Measurements from ENCODE around the gene SFXN4. TPM values are rescaled to one million over a fixed set of nuclear protein-coding genes. Genes with fewer than 3 reads are reported as not detected.

The SFXN4 gene
- total and polyA plus RNA-seq, 2 of the 13 experiments (the other 11 are each of a cell fraction or from before 2014, with no cell fraction given) = 47.7 to 64.9 TPM

GRCh38 chr10:119178372-119179119, 13.0 kb upstream of the SFXN4 start, which contains the start of gene PRDX3 (continued):
- TF ChIP-seq NR3C1 (CRISPR knock-in tag; IDR thresholded peaks at IDR 0.05) (no peak), ZNF569 (CRISPR knock-in tag; IDR thresholded peaks at IDR 0.05; ENCODE audit: borderline replicate concordance) (no peak), FOXO4 (CRISPR knock-in tag; conservative IDR thresholded peaks at IDR 0.05) (0 out of 2 replicates have a peak, but pooled peaks have one; percentile 47), RXRB (CRISPR knock-in tag; IDR thresholded peaks at IDR 0.05; ENCODE audit: borderline replicate concordance) (peak; percentile 35; the same call in 1 of the 2 replicates), ZNF282 (IDR thresholded peaks at IDR 0.05; ENCODE audit: partially characterized antibody) (no peak), THRA (CRISPR knock-in tag; IDR thresholded peaks at IDR 0.05; ENCODE audit: borderline replicate concordance) (peak; percentile 36), TMF1 (CRISPR knock-in tag; IDR thresholded peaks at IDR 0.05; ENCODE audit: low read depth) (no peak), IRF2 (CRISPR knock-in tag; IDR thresholded peaks at IDR 0.05) (peak; percentile 68; the same call in 1 of the 2 replicates), PAXIP1 (CRISPR knock-in tag; conservative IDR thresholded peaks at IDR 0.05) (no peak; the same call in 1 of the 2 replicates), ZBTB8A (CRISPR knock-in tag; IDR thresholded peaks at IDR 0.05; ENCODE audit: borderline replicate concordance, low read depth) (no peak), IRF1 (CRISPR knock-in tag; IDR thresholded peaks at IDR 0.05; ENCODE audit: low read depth) (no peak), ZFP91 (CRISPR knock-in tag; IDR thresholded peaks at IDR 0.05; ENCODE audit: borderline replicate concordance) (peak; percentile 83; the same call in 1 of the 2 replicates), ZBTB7B (CRISPR knock-in tag; IDR thresholded peaks at IDR 0.05) (no peak), REPIN1 (CRISPR knock-in tag; IDR thresholded peaks at IDR 0.05; ENCODE audit: borderline replicate concordance, low read depth) (no peak; the same call in 1 of the 2 replicates), ZNF768 (CRISPR knock-in tag; IDR thresholded peaks at IDR 0.05) (peak; percentile 60; the same call in 1 of the 2 replicates), RFXANK (CRISPR knock-in tag; IDR thresholded peaks at IDR 0.05) (no peak), ZNF674 (CRISPR knock-in tag; IDR thresholded peaks at IDR 0.05; ENCODE audit: low read depth) (peak; percentile 85; the same call in 1 of the 2 replicates), ZNF883 (CRISPR knock-in tag; IDR thresholded peaks at IDR 0.05; ENCODE audit: not compliant biosample characterization) (peak; percentile 91)
